GM18867 (cell line): ENCODE data around the gene TBL1XR1.
"Not testable (repeated sequence)": the region's sequence is repeated elsewhere in the genome, so short reads cannot be mapped to it uniquely, and the experiment has no call there.

Experiments
- ATAC-seq: cut with Tn5 transposase; IDR thresholded peaks from one replicate; pipeline ENCODE4 v1.9.1; 2021; ENCODE audit warnings: mild to moderate bottlenecking, moderate library complexity; ENCODE audit not compliant: unreplicated experiment

The TBL1XR1 gene

DNA sequence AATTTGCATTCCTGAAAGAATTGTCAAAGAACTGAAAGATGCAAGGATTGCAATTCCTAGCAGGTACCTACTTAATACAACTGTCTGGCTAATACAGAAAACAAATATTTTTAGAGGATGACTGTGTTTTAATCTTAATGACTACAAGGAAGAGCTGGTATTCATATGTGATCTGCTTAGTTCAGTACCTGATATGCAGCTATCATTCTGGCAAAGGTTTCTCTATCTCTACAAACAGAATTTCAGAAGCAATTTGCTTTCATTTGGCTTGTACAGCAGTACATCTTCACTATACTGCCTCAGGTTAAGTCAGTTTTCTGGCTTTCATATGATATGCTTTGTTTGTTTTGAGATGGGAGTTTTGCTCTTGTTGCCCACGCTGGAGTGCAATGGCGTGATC is 51.3 kb downstream of the TBL1XR1 start:
- no peak for ATAC-seq

DNA sequence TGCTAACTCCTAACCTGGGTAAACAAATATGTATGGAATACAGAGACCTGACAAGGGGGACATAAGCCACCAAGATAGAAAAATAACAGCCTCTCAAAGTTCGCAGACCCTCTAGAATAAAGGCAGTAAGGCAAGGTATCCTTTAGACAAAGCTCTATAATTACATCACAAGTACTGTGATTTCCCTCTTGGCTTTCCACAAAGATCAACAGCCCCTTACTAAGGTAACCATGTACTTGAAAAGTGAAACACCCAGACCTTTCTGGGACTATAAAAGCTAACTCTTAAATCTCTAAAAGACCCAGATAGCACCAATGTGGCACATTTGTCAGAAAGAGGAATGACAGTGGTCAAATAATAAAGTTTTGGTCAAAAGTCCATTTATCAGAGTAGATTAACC is 51.9 kb downstream of the TBL1XR1 start:
- no peak for ATAC-seq

DNA sequence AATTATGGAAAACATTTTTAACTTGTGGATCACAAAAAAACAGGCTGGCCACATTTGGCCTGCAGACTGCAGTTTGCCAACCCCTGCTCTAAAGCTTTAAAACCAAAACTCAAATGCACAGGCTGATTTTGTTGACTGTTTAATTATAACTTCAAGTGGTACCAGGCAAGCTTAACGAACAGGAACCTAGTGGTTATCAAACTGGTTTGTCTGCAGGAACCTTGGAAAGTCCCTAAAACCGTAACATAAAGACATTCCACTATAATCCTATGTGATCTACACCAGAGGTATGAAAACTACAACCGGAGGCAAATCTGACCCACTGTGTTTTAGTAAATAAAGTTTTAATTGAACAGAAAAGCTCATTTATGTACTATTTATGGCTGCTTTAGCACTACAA is 52.4 kb downstream of the TBL1XR1 start:
- ATAC-seq, result peak; percentile 55

DNA sequence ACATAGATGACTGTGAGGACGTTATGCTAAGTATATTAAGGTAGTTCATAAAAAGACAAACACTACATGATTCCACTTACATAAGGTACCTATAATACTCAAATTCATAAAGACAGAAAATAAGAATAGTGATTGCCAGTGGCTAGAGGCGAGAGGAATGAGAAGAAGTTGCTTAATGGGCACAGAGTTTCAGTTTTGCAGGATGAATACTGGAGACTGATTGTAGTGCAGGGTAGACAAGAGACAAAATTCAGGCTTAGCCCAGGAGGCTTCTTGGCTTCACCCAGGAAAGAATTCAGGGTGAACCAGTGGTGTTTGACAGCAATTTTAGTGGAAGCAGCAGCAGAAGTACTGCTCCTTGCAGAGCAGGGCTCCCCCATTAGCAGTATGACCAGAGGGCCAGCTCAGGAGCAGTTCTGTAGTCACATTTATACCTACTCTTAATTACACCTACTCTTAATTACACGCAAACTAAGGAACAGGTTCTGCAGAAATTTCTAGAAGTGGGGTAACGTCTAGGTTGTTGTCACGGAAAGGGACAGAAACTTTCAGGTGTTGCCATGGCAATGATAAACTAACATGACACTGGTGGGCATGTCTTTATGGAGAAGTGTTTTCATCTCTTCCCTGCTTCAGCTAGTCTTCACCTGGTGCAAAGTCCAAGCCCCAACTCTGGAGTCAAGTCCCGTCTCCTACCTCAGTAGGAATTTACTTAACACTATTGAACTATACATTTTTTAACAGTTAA is 55.2 kb downstream of the TBL1XR1 start:
- no peak for ATAC-seq

DNA sequence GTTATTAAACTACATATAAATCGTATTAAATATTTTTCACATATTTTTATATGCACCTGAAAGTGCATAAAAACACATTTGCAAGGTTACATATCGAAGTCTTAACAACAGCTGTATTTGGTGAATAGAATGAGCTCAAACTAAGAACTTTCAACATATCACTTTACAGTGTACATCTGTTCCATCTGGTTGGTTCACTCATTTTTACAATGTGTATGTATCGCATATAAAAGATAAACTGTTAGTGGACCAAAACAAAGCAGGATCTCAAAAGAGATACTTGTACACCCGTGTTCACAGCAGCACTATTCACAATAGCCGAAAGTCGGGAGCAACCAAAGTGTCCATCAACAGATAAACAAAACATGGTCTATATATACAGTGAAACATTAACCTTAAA is 55.8 kb downstream of the TBL1XR1 start:
- ATAC-seq, result no peak

DNA sequence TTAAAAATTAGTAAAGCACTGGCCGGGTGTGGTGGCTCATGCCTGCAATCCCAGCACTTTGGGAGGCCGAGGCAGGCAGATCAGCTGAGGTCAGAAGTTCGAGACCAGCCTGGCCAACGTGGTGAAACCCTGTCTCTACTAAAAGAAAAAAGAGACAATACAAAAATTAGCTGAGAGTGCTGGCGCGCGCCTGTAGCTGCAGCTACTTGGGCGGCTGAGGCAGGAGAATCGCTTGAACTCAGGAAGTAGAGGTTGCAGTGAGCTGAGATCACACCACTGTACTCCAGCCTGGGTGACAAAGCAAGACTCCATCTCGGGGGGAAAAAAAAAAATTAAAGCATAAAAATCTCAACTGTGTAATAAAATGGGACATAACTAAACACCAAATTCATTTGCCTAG is 58.1 kb downstream of the TBL1XR1 start:
- ATAC-seq, result not testable (repeated sequence)

DNA sequence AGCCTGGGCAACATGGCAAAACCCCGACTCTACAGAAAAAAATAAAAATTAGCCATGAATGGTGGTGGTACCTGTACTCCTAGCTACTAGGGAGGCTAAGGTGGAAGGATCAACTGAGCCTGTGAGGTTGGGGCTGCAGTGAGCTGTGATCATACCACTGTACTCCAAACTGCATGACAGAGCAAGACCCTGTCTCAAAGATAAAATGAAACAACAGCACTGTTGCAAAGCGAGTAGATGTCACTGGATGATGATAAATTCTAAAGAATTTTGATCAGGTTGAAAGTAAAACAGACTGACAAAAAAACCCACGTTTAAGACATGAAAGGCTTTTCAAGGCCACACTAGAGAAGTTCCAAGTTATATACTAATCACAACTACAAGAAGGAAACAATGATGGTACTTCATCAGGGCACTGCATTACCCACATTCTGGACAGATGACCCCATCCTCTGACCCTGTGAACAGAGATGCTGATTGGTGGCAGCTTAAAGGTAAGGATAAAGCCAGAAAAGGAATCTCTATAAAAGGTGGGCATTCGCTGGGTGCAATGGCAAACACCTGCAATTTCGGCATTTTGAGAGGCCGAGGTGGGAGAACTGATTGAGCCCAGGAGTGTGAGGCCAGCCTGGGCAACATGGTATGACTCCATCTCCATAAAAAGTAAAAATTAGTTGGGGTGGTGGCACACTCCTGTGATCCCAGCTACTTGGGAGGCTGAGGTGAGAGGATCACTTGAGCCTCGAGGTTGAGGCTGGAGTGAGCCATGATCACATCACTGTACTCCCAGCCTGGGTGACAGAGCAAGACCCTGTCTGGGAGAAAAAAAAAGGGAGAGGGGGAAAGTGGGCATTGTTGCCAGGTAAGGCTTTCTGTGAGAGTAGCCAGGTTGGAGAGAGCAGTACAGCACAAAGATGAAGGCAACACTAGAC is 59.2 kb downstream of the TBL1XR1 start:
- no peak for ATAC-seq

DNA sequence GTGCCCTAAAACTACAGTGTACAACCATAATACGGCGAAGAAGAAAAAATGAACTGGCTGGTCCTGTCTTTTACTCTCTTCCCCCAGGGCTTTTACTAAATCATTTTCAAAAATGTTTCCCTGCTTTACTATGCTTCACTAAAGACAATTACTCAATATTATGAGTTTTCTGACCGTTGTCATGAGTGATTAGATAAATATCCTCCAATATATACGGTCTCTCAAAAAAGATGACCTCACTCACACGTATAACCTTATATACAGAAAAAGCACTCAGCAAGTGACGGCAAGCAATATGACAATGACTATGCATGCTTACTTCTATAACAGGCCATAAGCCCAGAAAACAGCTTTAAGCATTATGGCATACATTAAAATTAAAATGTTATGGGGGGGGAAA is 60.5 kb downstream of the TBL1XR1 start:
- no peak for ATAC-seq

DNA sequence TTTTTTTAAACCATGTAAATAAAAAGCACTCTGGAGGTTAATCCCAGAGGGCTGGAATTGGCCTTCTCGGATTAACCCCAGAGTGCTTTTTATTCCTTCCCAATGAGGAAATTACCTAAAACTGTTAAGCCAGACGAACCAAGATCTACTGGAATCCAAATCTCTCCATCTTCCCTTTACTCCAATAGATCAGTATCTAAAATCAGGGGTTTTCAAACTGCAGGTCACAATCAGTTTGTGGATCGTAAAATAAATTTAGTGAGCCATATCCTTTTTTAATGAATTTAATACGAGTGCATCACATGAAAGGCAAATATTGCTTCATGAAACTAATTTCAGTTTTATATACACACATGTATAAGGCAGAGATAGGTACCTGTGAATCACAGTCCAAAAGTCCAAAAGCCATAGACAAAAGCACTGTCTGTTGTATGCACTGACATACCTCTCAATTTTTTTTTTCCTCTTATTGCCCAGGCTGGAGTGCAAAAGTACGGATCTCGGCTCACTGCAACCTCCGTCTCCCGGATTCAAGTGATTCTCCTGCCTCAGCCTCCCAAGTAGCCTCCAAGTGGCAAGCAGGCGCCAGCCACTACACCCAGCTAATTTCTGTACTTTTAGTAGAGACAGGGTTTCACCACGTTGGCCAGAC is 61.3 kb downstream of the TBL1XR1 start:
- no peak for ATAC-seq

DNA sequence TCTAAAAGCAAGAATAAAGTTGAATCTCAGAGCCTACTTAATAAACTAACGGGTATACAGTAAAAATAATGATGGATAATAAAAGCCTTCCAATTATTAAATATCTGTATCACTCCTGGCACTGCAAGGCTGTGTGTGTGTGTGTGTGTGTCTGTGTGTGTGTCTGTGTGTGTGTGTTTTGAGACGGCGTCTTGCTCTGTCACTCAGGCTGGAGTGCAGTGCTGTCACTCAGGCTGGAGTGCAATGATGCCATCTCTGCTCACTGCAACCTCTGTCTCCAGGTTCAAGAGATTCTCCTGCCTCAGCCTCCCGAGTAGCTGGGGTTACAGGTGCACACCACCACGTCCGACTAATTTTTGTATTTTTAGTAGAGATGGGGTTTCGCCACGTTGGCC is 62.5 kb downstream of the TBL1XR1 start:
- ATAC-seq, result no peak

DNA sequence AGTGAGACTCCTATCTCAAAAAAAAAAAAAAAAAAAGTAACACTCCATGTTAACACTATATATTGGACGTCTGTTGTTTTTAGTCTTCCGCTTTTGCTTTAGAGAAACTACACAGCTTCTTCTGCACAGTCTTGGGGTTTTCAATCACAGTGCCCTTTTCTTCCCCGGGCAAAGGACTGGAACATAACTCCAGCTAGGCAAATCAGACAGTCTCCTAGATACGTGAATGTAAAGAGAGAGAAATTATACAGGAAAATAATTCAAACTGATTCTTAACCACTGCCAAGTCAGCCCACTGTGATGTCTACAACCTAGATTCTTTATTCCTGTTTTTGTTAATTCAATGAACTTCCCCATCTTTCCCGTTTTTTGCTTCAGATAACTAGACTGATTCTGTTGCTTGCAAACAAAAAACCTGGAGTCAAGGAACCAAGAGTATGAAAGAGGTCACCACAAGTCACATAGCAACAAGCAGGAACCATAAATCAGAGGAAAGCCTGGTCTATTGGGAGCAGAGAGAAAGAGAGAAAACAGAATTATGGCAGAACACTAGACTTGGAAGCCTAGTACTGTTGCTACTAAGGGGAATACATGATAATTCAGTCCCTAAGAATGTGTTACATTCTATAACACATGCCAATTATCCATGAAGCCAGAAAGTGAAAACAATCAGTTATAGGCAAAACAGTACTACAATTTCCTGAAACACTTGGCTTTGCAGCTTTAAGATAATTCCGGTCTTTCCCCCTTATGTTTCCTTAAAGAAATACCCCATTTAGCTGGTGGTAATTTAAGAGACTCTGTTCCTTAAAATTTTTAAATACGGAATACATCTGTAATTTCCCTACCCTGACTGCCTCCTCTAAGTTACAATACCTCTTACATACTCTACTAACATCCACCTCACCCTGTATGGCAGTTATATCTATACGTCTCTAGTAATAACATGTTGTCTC is 63.1 kb downstream of the TBL1XR1 start:
- no peak for ATAC-seq

DNA sequence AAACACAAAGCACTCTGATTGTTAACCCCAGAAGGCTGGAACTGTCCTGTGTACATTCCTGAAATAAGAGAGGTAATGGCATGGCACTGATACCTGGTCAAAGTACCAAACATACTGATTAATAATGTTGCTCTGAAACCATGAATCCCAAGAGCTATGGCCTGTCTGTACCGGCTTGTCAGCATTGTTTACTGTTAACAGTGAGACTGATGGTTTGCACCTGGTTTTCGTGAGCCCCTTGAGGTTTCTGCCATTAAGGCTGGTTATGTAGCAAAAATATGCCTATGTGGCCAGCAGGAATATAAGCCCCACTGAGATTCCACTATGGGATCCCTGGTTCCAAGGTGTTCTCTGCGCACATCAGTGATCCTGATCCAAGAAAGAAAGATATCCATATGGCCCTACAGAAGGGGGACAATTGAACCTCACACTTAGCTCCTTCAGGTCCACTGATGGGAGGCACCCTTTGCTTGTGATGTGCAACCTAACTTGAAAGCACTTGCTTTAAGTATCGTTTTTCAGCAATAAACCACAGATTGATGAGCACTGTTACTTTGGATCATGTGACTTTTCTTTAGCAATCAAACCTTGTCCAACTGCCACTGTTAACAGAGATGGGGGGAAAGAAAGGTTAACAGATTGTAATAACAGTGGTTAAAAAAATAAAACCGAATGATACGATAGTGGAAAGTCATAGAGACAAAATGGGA is 65.2 kb downstream of the TBL1XR1 start:
- ATAC-seq, result peak; percentile 45

DNA sequence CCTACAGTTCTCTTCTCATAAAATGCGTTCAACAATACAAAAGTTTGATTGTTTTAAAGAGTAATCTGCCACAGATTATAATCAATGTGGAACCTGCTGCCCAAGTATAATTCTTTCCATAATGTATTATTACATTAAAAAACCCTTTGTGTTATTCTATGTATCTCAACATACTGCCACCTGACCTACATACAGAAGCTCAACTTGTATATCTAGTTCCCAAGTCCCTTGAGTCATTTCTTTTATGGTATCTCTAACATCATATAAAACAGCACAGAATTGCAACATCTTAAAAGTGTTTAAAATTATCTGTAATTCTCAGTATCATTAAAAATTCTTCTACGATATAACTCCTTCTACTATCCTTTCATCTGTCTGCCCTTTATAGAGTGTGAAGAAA is 70.3 kb downstream of the TBL1XR1 start:
- ATAC-seq, result no peak

DNA sequence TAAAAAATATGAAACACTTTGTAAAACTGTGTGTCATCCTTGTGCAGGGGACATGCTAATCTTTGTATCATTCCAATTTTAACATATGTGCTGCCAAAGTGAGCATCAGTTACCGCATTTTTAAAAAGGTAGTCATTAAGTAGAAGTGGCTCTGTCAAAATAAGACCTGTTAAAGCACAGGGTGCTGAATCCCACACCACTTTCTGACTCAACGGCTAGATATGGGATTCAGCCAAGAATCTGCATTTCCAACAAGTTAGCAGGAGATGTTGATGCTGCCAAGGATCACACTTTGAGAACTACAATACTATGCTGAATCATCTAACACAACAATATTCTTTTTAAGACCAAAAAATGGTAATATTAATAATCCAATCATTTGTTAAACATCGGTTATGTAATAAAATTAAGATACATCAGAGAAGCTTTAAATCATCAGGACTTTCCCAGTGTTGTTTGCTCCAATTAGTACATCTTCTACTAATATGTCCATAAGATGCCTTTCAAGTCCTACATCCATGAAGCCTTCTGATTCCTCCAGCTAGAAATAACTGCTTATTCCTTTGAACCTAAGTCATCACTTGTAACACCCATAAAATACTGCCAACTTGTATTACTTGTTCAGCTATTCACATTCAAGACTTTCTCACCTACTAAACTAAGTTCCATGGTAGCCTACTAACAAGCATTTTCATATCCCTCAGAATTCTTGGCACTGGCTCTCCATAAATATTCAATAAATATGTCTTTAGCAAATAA is 71.1 kb downstream of the TBL1XR1 start:
- no peak for ATAC-seq

DNA sequence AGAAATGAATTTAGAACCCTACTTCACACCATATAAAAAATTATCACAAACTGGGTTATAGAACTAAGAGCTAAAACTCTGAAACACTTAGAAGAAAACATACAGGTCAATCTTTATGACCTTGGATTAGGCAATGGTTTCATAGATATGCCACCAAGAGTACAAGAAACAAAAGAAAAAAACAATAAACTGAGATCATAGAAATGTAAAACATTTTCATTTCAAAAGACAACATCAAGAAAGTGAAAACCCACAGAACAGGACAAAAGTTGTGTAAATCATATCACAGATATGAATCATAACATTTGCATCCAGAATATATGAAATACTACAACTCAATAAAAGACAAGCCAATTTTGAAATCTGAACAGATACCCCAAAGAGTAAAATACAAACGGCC is 72.4 kb downstream of the TBL1XR1 start:
- ATAC-seq, result no peak

DNA sequence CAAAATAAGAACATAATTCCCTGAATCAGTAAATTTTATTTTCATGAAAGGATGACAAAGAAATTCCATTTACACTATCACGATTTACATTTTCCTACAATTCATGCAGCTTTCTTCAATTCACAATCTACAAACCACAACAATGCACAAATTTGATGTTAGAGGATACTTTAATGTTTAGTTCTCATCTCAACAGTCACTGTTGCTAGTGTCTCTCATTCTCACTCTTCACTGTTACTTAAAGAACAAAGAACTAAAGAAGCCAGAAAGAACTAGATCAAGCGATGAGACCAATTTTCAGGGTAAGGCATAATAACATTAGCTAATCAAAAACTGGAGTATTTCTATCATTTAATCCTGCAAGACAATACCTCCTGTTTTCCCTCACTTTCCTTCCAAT is 73.5 kb downstream of the TBL1XR1 start:
- ATAC-seq, result no peak

DNA sequence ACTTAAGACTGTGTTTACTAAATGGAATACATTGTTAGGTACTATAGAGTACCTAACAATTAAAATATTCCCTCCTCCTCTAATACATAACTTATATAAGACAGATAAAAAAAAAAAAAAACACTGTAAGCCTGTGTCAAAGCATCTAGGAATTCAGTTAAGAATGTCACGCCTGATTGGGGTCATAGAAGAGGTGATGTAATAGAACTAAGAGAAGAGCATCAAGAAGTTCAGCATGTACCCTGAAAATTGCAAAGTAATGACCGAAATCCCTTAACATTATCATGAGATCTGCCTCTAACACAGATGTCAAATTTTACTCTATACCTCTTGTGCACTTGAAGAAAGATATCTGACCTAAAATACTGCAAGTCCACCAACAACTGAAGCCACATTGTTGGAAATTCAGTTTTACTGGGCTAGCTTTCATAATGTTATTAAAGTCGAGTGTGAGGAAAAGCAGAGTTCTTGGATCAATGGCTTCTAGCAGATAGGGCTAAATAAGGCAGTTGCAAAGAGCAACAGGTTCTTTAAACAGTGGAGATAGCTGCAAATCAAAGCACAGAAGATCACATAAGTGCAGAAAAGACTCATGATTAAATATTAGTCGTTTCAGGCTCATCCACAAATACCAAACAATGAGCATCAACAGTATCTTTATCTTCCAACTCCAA is 75.0 kb downstream of the TBL1XR1 start:
- no peak for ATAC-seq

DNA sequence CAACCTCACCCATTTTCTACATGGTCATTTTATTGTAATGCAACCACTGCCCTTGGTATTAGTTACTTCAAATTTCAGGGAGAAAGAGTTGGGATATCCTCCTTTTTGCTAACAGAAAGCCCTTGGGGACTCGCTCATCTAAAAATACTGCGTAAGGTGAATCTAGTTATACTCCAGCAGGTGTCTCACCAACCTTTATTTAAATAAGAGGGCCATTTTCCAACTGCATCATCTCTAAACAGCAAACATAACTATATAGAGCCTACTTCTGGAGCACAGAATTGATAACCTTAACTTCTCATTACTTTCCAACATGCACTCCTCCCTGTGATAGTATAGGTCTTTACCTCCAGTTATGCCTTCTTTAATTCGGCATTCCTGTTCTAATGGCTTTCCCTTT is 77.5 kb downstream of the TBL1XR1 start:
- no peak for ATAC-seq

DNA sequence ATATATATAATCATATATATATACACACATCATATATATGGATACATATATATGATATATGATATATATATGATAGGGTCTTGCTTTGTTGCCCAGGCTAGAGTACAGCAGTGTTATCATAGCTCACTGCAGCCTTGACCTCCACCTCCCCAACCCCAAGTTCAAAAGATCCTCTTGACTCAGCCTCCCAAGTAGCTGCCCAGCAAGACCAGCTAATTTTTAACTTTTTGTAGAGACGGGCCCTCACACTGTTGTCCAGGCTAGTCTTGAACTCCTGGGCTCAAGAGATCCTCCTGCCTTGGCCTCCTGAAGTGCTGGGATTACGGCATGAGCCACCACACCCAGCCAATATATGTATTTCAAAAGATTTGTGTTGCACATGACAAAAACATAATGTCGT is 83.0 kb downstream of the TBL1XR1 start:
- ATAC-seq, result no peak
